SK-N-MC (cell line): ENCODE data around the gene SULF2.

Source experiments
- DNase-seq: peaks from one replicate; pipeline ENCODE4 v3.0.0-alpha.2; 2011; ENCODE audit warnings: low read depth, low spot score
- H3K27ac ChIP-seq: fragments of 200-600 bp; sonication (generic); 2 replicates; pipeline ENCODE4 v1.5.1; 2016; ENCODE audit warnings: mixed run types
- H3K36me3 ChIP-seq: fragments of 200-600 bp; sonication (generic); 2 replicates; pipeline ENCODE4 v1.6.1; 2017; ENCODE audit warnings: antibody characterized with exemption, low read length, mixed read lengths; ENCODE audit not compliant: insufficient read depth
- H3K4me3 ChIP-seq: fragments of 200-600 bp; sonication (generic); 2 replicates; pipeline ENCODE4 v1.5.1; 2016
- H3K9ac ChIP-seq: fragments of 200-600 bp; sonication (generic); 2 replicates; pipeline ENCODE4 v1.8.0; 2017; ENCODE audit warnings: mixed run types, mixed read lengths; ENCODE audit not compliant: insufficient read length
- H3K9me3 ChIP-seq: fragments of 200-600 bp; sonication (generic); 2 replicates; pipeline ENCODE4 v1.6.1; 2017; ENCODE audit warnings: low read depth, mild to moderate bottlenecking, antibody characterized with exemption, low read length, moderate library complexity, mixed read lengths
- EZH2 ChIP-seq: fragments of 200-600 bp; sonication (generic); IDR thresholded peaks from one replicate; pipeline ENCODE4 v1.6.1; 2017; ENCODE audit warnings: antibody characterized with exemption
- FOXP2 ChIP-seq: optimal IDR thresholded peaks from 2 replicates; pipeline ENCODE3; 2011; ENCODE audit warnings: mild to moderate bottlenecking, moderate library complexity; ENCODE audit not compliant: insufficient read depth; ENCODE audit errors: extremely low read length, control extremely low read depth
- POLR2AphosphoS5 ChIP-seq: IDR thresholded peaks from 2 replicates; pipeline ENCODE4 v1.6.1; 2012; ENCODE audit warnings: mild to moderate bottlenecking, low read depth, low read length, borderline replicate concordance

The SULF2 gene

GRCh38 chr20:47667531-47668312 lies 117.6 kb downstream of the SULF2 start:
- TF ChIP-seq POLR2AphosphoS5, result no peak
- TF ChIP-seq EZH2, result no peak
- TF ChIP-seq FOXP2, result no peak
- no peaks in the 10 kb centered on the region for H3K36me3 ChIP-seq
- DNase-seq, result no peak

GRCh38 chr20:47667086-47667485 lies 118.2 kb downstream of the SULF2 start:
- no peaks in the 10 kb centered on the region for H3K9me3 ChIP-seq
- H3K4me3 ChIP-seq, result no peak overlapping the region
- H3K27ac ChIP-seq, result no peak overlapping the region
- no peaks in the 10 kb centered on the region for H3K36me3 ChIP-seq
- no peak overlapping the region for H3K9ac ChIP-seq
- no peak for TF ChIP-seq POLR2AphosphoS5
- TF ChIP-seq FOXP2, result no peak
- TF ChIP-seq EZH2, result no peak
- DNase-seq, result no peak

More at GRCh38 chr20:47667531-47668312, 117.6 kb downstream of the SULF2 start:
- H3K27ac ChIP-seq, result no peak overlapping the region
- H3K4me3 ChIP-seq, result no peak overlapping the region
- H3K9me3 ChIP-seq, result no peaks in the 10 kb centered on the region
- no peak overlapping the region for H3K9ac ChIP-seq

GRCh38 chr20:47666304-47666703 lies 119.0 kb downstream of the SULF2 start:
- H3K9me3 ChIP-seq, result no peaks in the 10 kb centered on the region
- no peak overlapping the region for H3K4me3 ChIP-seq
- no peak for DNase-seq
- H3K9ac ChIP-seq, result no peak overlapping the region
- TF ChIP-seq POLR2AphosphoS5 (no peak), FOXP2 (no peak), EZH2 (no peak)
- no peaks in the 10 kb centered on the region for H3K36me3 ChIP-seq
- no peak overlapping the region for H3K27ac ChIP-seq

- Histone ChIP-seq H3K36me3 (no peaks in the 10 kb centered on the region), H3K9me3 (no peaks in the 10 kb centered on the region), H3K4me3 (no peak overlapping the region), H3K27ac (no peak overlapping the region), H3K9ac (no peak overlapping the region)
- TF ChIP-seq FOXP2 (no peak), POLR2AphosphoS5 (no peak), EZH2 (no peak)
- no peak for DNase-seq
Observed at GRCh38 chr20:47665221-47665991, 119.9 kb downstream of the SULF2 start.

GRCh38 chr20:47664744-47665143 lies 120.5 kb downstream of the SULF2 start:
- TF ChIP-seq FOXP2 (no peak), EZH2 (no peak), POLR2AphosphoS5 (no peak)
- no peak overlapping the region for H3K4me3 ChIP-seq
- H3K9me3 ChIP-seq, result no peaks in the 10 kb centered on the region
- no peaks in the 10 kb centered on the region for H3K36me3 ChIP-seq
- DNase-seq, result no peak
- H3K27ac ChIP-seq, result no peak overlapping the region
- no peak overlapping the region for H3K9ac ChIP-seq

GRCh38 chr20:47664068-47664437 lies 121.2 kb downstream of the SULF2 start:
- TF ChIP-seq POLR2AphosphoS5, result no peak
- no peak for TF ChIP-seq FOXP2
- no peak for TF ChIP-seq EZH2
- Histone ChIP-seq H3K36me3 (no peaks in the 10 kb centered on the region), H3K27ac (no peak overlapping the region)

GRCh38 chr20:47663354-47664067 lies 121.8 kb downstream of the SULF2 start:
- no peak for TF ChIP-seq POLR2AphosphoS5
- no peak for TF ChIP-seq FOXP2
- no peak for TF ChIP-seq EZH2
- Histone ChIP-seq H3K36me3 (no peaks in the 10 kb centered on the region), H3K9ac (peak overlapping the region; percentile 25), H3K4me3 (no peak overlapping the region), H3K9me3 (no peaks in the 10 kb centered on the region), H3K27ac (no peak overlapping the region)
- peak; percentile 12 for DNase-seq

More at GRCh38 chr20:47664068-47664437, 121.2 kb downstream of the SULF2 start:
- Histone ChIP-seq H3K9ac (peak overlapping the region; percentile 25), H3K4me3 (no peak overlapping the region), H3K9me3 (no peaks in the 10 kb centered on the region)
- no peak for DNase-seq
